Measurements from ENCODE around the gene WDFY2. TPM values are rescaled to one million over a fixed set of nuclear protein-coding genes. Genes with fewer than 3 reads are reported as not detected.

The WDFY2 gene
- total and polyA plus RNA-seq, 8 donors = 1.4 to 22.6 (median 10.4) TPM

- H3K4me1 ChIP-seq = peaks cover 11 to 50% (median 32%) of the 10 kb centered on the region in 4 donors
- TF ChIP-seq CTCF (IDR thresholded peaks at IDR 0.05) (no peak), EP300 (IDR thresholded peaks at IDR 0.05) (no peak), POLR2A (IDR thresholded peaks at IDR 0.05) (no peak), POLR2AphosphoS5 (IDR thresholded peaks at IDR 0.05) (no peak)
- H3K9me3 ChIP-seq = no peaks in the 10 kb centered on the region
- intact Hi-C loops (cut with DNase I; ENCODE audit: low total_unique reads) = no loop called here
- H3K27me3 ChIP-seq = no peaks in the 10 kb centered on the region
- WGBS, 5 donors = 44 to 68% (median 55%) methylated on average over 3 of the region's 3 CpGs
- H3K4me3 ChIP-seq = no peak overlapping the region
- no peaks in the 10 kb centered on the region for H3K36me3 ChIP-seq
- peak in 1 of 2 donors; percentile 59 for DNase-seq
- H3K27ac ChIP-seq = peak overlapping the region; percentile 6 to 34 (median 19)
Measured at GRCh38 chr13:51632591-51633362, 48.5 kb downstream of the WDFY2 start.

- Histone ChIP-seq H3K4me1 (peaks cover 8 to 73% (median 40%) of the 10 kb centered on the region in 4 donors), H3K9me3 (no peaks in the 10 kb centered on the region), H3K4me3 (no peak overlapping the region), H3K27me3 (no peaks in the 10 kb centered on the region), H3K27ac (peak overlapping the region; percentile 21 to 70 (median 60)), H3K36me3 (no peaks in the 10 kb centered on the region)
- DNase-seq = no peak
- TF ChIP-seq POLR2AphosphoS5 (IDR thresholded peaks at IDR 0.05) (no peak), EP300 (IDR thresholded peaks at IDR 0.05) (no peak), POLR2A (IDR thresholded peaks at IDR 0.05) (no peak), CTCF (IDR thresholded peaks at IDR 0.05) (no peak)
- intact Hi-C loops (cut with DNase I; ENCODE audit: low total_unique reads) = no loop called here
- 84 to 91% (median 86%) methylated on average over 12 of the region's 12 CpGs for WGBS, 5 donors
Measured at GRCh38 chr13:51635137-51635878, 51.0 kb downstream of the WDFY2 start.

- no peak for TF ChIP-seq CTCF (IDR thresholded peaks at IDR 0.05)
- no peak for TF ChIP-seq EP300 (IDR thresholded peaks at IDR 0.05)
- no peak for TF ChIP-seq POLR2A (IDR thresholded peaks at IDR 0.05)
- no peak for TF ChIP-seq POLR2AphosphoS5 (IDR thresholded peaks at IDR 0.05)
- WGBS, 5 donors = 24 to 46% (median 33%) methylated on average over 7 of the region's 7 CpGs
- Histone ChIP-seq H3K4me1 (peaks cover 8 to 80% (median 40%) of the 10 kb centered on the region in 4 donors), H3K9me3 (no peaks in the 10 kb centered on the region), H3K4me3 (no peak overlapping the region), H3K36me3 (no peaks in the 10 kb centered on the region), H3K27ac (peak overlapping the region; percentile 44 to 76 (median 62)), H3K27me3 (no peaks in the 10 kb centered on the region)
- DNase-seq = peak; percentile 50 to 63
- intact Hi-C loops (cut with DNase I; ENCODE audit: low total_unique reads) = no loop called here
Measured at GRCh38 chr13:51636349-51636890, 52.2 kb downstream of the WDFY2 start.

GRCh38 chr13:51637852-51638215 lies 53.6 kb downstream of the WDFY2 start:
- H3K27ac ChIP-seq = peak overlapping the region; percentile 44 to 70 (median 62)
- intact Hi-C loops (cut with DNase I; ENCODE audit: low total_unique reads) = no loop called here

More at GRCh38 chr13:51637852-51638215, 53.6 kb downstream of the WDFY2 start:
- WGBS, 5 donors = 71 to 84% (median 81%) methylated on average over 4 of the region's 4 CpGs
- TF ChIP-seq EP300 (IDR thresholded peaks at IDR 0.05) = no peak
- no peak for TF ChIP-seq POLR2AphosphoS5 (IDR thresholded peaks at IDR 0.05)
- TF ChIP-seq POLR2A (IDR thresholded peaks at IDR 0.05) = no peak
- no peak for TF ChIP-seq CTCF (IDR thresholded peaks at IDR 0.05)
- Histone ChIP-seq H3K4me3 (no peak overlapping the region), H3K4me1 (peaks cover 8 to 71% (median 35%) of the 10 kb centered on the region in 4 donors), H3K27me3 (no peaks in the 10 kb centered on the region), H3K9me3 (no peaks in the 10 kb centered on the region), H3K36me3 (no peaks in the 10 kb centered on the region)
- DNase-seq = no peak

Data from stomach (tissue), 9 donors.